K562 (cell line): ENCODE results near the gene MAP4K1. TPM values are rescaled to one million over a fixed set of nuclear protein-coding genes. Genes with fewer than 3 reads are reported as not detected.

Experiments used
- ATAC-seq: fragments of 200-7000 bp; cut with Tn5 transposase; 3 replicates; pipeline ENCODE4 v1.9.1; 2020; ENCODE audit warnings: moderate library complexity
- BruUV-seq: library from RNA; stranded (reverse); fragments of 400-500 nt; replicated peaks from 2 replicates; lab custom pipeline; 2021; lab: Mats Ljungman, UMichigan
- CTCF ChIA-PET: fragments of 300-600 bp; formaldehyde crosslinking; extraction: SDS; loops from one replicate; lab custom pipeline; 2021; ENCODE audit warnings: low intra/inter-chr PET ratio; lab: Yijun Ruan, JAX
- POLR2A ChIA-PET: fragments of 300-600, 350-650 bp; sonication (Branson Sonifier 250); formaldehyde crosslinking; extraction: SDS; loops from one replicate; lab custom pipeline; 2021; ENCODE audit warnings: antibody characterized with exemption, inconsistent platforms; lab: Yijun Ruan, JAX
- DNase-seq, 4 experiments: peaks; one replicate each; pipeline versions ENCODE4 v3.0.0 to v3.0.0-alpha.2; 2011 to 2018; ENCODE audit warnings: low spot score in 3 of 4, mixed read lengths in 3 of 4; ENCODE audit errors: extremely low read depth in 1 of 4
- FAIRE-seq: peaks from 2 replicates; lab custom pipeline; 2011; peaks lifted over from hg19 to GRCh38; lab: Jason Lieb, UNC
- H2AFZ ChIP-seq: 2 replicates; pipeline ENCODE4 v1.6.0; 2011; ENCODE audit warnings: low read depth, low read length, control low read depth, inconsistent platforms
- H3K27ac ChIP-seq: fragments of 200-600 bp; 3 replicates; pipeline ENCODE4 v1.8.0; 2011; ENCODE audit warnings: low read depth, mild to moderate bottlenecking, control low read depth, inconsistent platforms, low read length, moderate library complexity, mixed read lengths; ENCODE audit errors: extremely low read depth
- H3K27me3 ChIP-seq, 2 experiments: fragments of 300-600 bp in 1 of 2; 2 replicates in 1 of 2; 3 replicates in 1 of 2; pipeline versions ENCODE4 v1.6.0 to v1.8.0; 2011; ENCODE audit warnings: inconsistent platforms in 2 of 2, low read length in 2 of 2, mild to moderate bottlenecking in 1 of 2, mixed read lengths in 1 of 2, moderate library complexity in 1 of 2; ENCODE audit not compliant: control insufficient read depth in 2 of 2, insufficient read depth in 2 of 2
- H3K36me3 ChIP-seq: fragments of 300-600 bp; 3 replicates; pipeline ENCODE4 v1.8.0; 2011; ENCODE audit warnings: mild to moderate bottlenecking, low read length, inconsistent platforms; ENCODE audit not compliant: control insufficient read depth, insufficient read depth
- H3K4me1 ChIP-seq, 2 experiments: fragments of 200-600 bp in 1 of 2; replicated peaks in 1 of 2; 2 replicates in 1 of 2; 3 replicates in 1 of 2; pipeline versions ENCODE4 v1.5.1 to v1.8.0; 2011; ENCODE audit warnings: inconsistent platforms in 2 of 2, low read length in 2 of 2, mild to moderate bottlenecking in 1 of 2, mixed read lengths in 1 of 2, moderate library complexity in 1 of 2; ENCODE audit not compliant: control insufficient read depth in 2 of 2, insufficient read depth in 2 of 2
- H3K4me2 ChIP-seq: 2 replicates; pipeline ENCODE4 v1.6.1; 2011; ENCODE audit warnings: low read length, control low read depth, inconsistent platforms, mixed read lengths; ENCODE audit not compliant: insufficient read depth
- H3K4me3 ChIP-seq: fragments of 200-600 bp; sonication (generic), shearing (Covaris generic); 2 replicates; pipeline ENCODE4 v1.5.1; 2016; ENCODE audit warnings: control low read depth, inconsistent platforms
- H3K79me2 ChIP-seq: fragments of 200-600 bp; 3 replicates; pipeline ENCODE4 v1.8.0; 2011; ENCODE audit warnings: low read length, inconsistent platforms; ENCODE audit not compliant: control insufficient read depth, insufficient read depth
- H3K9ac ChIP-seq, 2 experiments: 2 replicates each; pipeline versions ENCODE4 v1.6.0 to v1.6.1; 2011; ENCODE audit warnings: low read depth in 2 of 2, low read length in 2 of 2, control low read depth in 1 of 2, inconsistent platforms in 1 of 2, mild to moderate bottlenecking in 1 of 2, mixed read lengths in 1 of 2; ENCODE audit not compliant: insufficient read depth in 1 of 2
- H3K9me1 ChIP-seq: one replicate; pipeline ENCODE4 v1.6.0; 2011; ENCODE audit warnings: inconsistent platforms, mild to moderate bottlenecking, low read length, moderate library complexity; ENCODE audit not compliant: control insufficient read depth, insufficient read depth
- H3K9me3 ChIP-seq: replicated peaks from 2 replicates; pipeline ENCODE4 v1.5.1; 2011; ENCODE audit warnings: low read depth, low read length, inconsistent platforms; ENCODE audit not compliant: control insufficient read depth, insufficient read depth
- H4K20me1 ChIP-seq: replicated peaks from 2 replicates; pipeline ENCODE4 v1.6.1; 2011; ENCODE audit warnings: low read length, inconsistent platforms, mixed read lengths; ENCODE audit not compliant: control insufficient read depth, insufficient read depth
- ADNP ChIP-seq: fragments of 200-800 bp; sonication (Bioruptor generic); IDR thresholded peaks from 2 replicates; pipeline ENCODE4 v1.6.1; 2016; ENCODE audit warnings: missing genetic modification characterization, missing compliant biosample characterization
- CHD2 ChIP-seq: IDR thresholded peaks from 2 replicates; pipeline ENCODE4 v1.6.1; 2011; ENCODE audit warnings: low read depth, low read length
- FOSL1 ChIP-seq: fragments of 200-800 bp; sonication (Bioruptor generic); conservative IDR thresholded peaks from 2 replicates; pipeline ENCODE4 v1.6.1; 2016; ENCODE audit warnings: missing genetic modification characterization, missing compliant biosample characterization
- FOXA1 ChIP-seq: fragments of 450-650 bp; IDR thresholded peaks from 2 replicates; pipeline ENCODE4 v1.6.1; 2016; ENCODE audit warnings: mild to moderate bottlenecking, borderline replicate concordance
- NR2C2 ChIP-seq, 2 experiments: fragments of 200-800 bp in 1 of 2; sonication (Bioruptor generic) in 1 of 2; sonication (generic) in 1 of 2; formaldehyde crosslinking in 1 of 2; IDR thresholded peaks; 2 replicates each; pipeline versions ENCODE4 v1.6.1 to v1.8.0; 2016 to 2022; ENCODE audit warnings: mild to moderate bottlenecking in 1 of 2, missing compliant biosample characterization in 1 of 2, missing genetic modification characterization in 1 of 2, missing genetic modification reagents in 1 of 2
- POLR2B ChIP-seq: fragments of 450-650 bp; IDR thresholded peaks from 2 replicates; pipeline ENCODE4 v1.6.1; 2018; ENCODE audit warnings: low read depth; ENCODE audit not compliant: partially characterized antibody
- SETDB1 ChIP-seq: IDR thresholded peaks from one replicate; pipeline ENCODE4 v1.6.1; 2012; ENCODE audit warnings: low read length, control low read depth, inconsistent platforms
- SOX6 ChIP-seq: fragments of 450-650 bp; IDR thresholded peaks from 2 replicates; pipeline ENCODE4 v1.6.1; 2014; ENCODE audit warnings: mild to moderate bottlenecking
- THAP7 ChIP-seq: fragments of 250-450 bp; sonication (Bioruptor Pico); IDR thresholded peaks from 2 replicates; pipeline ENCODE4 v1.5.0; 2021
- YBX1 ChIP-seq: fragments of 450-650 bp; IDR thresholded peaks from 2 replicates; pipeline ENCODE4 v1.7.1; 2016; ENCODE audit warnings: mild to moderate bottlenecking
- ZBTB33 ChIP-seq: sonication (generic); formaldehyde crosslinking; IDR thresholded peaks from 2 replicates; pipeline ENCODE4 v1.8.1; 2023; ENCODE audit warnings: mild to moderate bottlenecking, missing genetic modification reagents
- ZBTB43 ChIP-seq: sonication (generic); formaldehyde crosslinking; IDR thresholded peaks from 2 replicates; pipeline ENCODE4 v1.8.0; 2023; ENCODE audit warnings: mild to moderate bottlenecking, missing genetic modification reagents
- ZNF175 ChIP-seq: fragments of 200-800 bp; sonication (Bioruptor generic); IDR thresholded peaks from 2 replicates; pipeline ENCODE4 v1.6.1; 2016; ENCODE audit warnings: low read depth, mild to moderate bottlenecking, missing genetic modification characterization, missing compliant biosample characterization
- ZNF717 ChIP-seq: fragments of 250-450 bp; sonication (Bioruptor Pico); IDR thresholded peaks from 2 replicates; pipeline ENCODE4 v1.5.0; 2021
- WGBS: fragments of 100-300 bp; shearing (Covaris generic); methylation state at CpG from one replicate; pipeline ENCODE4 v1.1.6; 2016; ENCODE audit warnings: low coverage, mixed read lengths; ENCODE audit not compliant: insufficient coverage; ENCODE audit errors: missing lambda C conversion rate; 5-methylcytosine and 5-hydroxymethylcytosine counted together
- in situ Hi-C: fragments of 300-500 bp; cut with MboI; formaldehyde crosslinking; loops from 4 replicates; pipeline ENCODE4 v1.15.0; 2018; ENCODE audit warnings: inconsistent platforms, mixed read lengths
- intact Hi-C: fragments of 100-400 bp; cut with micrococcal nuclease; formaldehyde crosslinking; loops from 2 replicates; pipeline ENCODE4 v1.14.2; 2022
- polyA plus RNA-seq, 8 experiments: library from polyadenylated mRNA; depleted of rRNA in 4 of 8; stranded (reverse) in 5 of 8; unstranded in 3 of 8; fragments of >200 nt; fragmentation: Nextera tagmentation in 2 of 8; fragmentation: Illumina TruSeq in 1 of 8; extraction: Ambion mirVana in 2 of 8; extraction: Trizol in 1 of 8; gene quantifications; 2 replicates each; pipeline versions ENCODE4 v1.2.1 to v1.2.3, GENCODE V29; 2011 to 2014; ENCODE audit warnings: inconsistent platforms in 1 of 8, missing spikeins in 1 of 8
- total RNA-seq, 7 experiments: library from RNA; depleted of rRNA in 6 of 7; stranded (reverse); fragments of >200 nt in 6 of 7; fragmentation: Illumina TruSeq in 2 of 7; extraction: Trizol in 2 of 7; gene quantifications; 2 replicates each; pipeline versions ENCODE4 v1.2.1 to v1.2.3, GENCODE V29; 2011 to 2021; ENCODE audit warnings: low replicate concordance in 1 of 7

MAP4K1 gene
- total and polyA plus RNA-seq, 9 of the 15 experiments (the other 6 are each of a cell fraction or from before 2014, with no cell fraction given): 0.14 to 3.2 (median 0.73) TPM; not detected in 1

- DNase-seq (peak; percentile 98 to 99 (median 98)), FAIRE-seq (peak; percentile 99), ATAC-seq (peak; percentile 92)
- intact Hi-C loops: loop anchor here (2.0 to 5.0 kb wide), 2 partner anchors 61 to 74 kb away; no protein-coding TSS in a partner anchor
- Histone ChIP-seq H4K20me1 (0 out of 2 replicates have a peak, but pooled peaks cover 4% of the 10 kb centered on the region), H3K4me2 (peak within 1 kb of the TSS; percentile 99), H3K36me3 (peaks cover 39% of the 10 kb centered on the region), H3K9me1 (no peaks in the 10 kb centered on the region), H3K9me3 (no peaks in the 10 kb centered on the region), H3K4me1 (peaks cover 13 to 29% of the 10 kb centered on the region in 2 experiments; a peak in 4 of 5 replicates), H3K4me3 (peak within 1 kb of the TSS; percentile 93), H2AFZ (peak within 1 kb of the TSS; percentile 93), H3K9ac (peak within 1 kb of the TSS; percentile 98 to 99), H3K79me2 (peaks cover 34% of the 10 kb centered on the region), H3K27me3 (no peaks in the 10 kb centered on the region), H3K27ac (peak within 1 kb of the TSS; percentile 94)
- in situ Hi-C loops: loop anchor here (10.0 kb wide), 1 partner anchor 384 kb away; no protein-coding TSS in a partner anchor
- ChIA-PET POLR2A (interaction anchor here (0.6 to 1.6 kb wide), 11 partner anchors 9 to 477 kb away, joined by 3 to 13 read pairs (median 4); partner anchors contain the start of gene ACTN4), CTCF (no interaction called here)
- BruUV-seq: no TSS peak
- WGBS: 5% methylated on average over 61 of the region's 64 CpGs
- TF ChIP-seq NR2C2 (CRISPR knock-in tag; IDR thresholded peaks at IDR 0.05) (0 out of 2 replicates have a peak, but pooled peaks have one; percentile 65), NR2C2 (tag; IDR thresholded peaks at IDR 0.05) (0 out of 2 replicates have a peak, but pooled peaks have one; percentile 18), SETDB1 (no peak), ZNF717 (CRISPR knock-in tag) (no peak), YBX1 (no peak), ADNP (no peak), POLR2B (peak; percentile 80), CHD2 (no peak), ZBTB43 (CRISPR knock-in tag) (no peak), FOXA1 (no peak), THAP7 (CRISPR knock-in tag) (no peak), ZNF175 (CRISPR knock-in tag) (no peak), SOX6 (no peak; the same call in 1 of the 2 replicates), ZBTB33 (CRISPR knock-in tag) (peak; percentile 56; the same call in 1 of the 2 replicates), FOSL1 (0 out of 2 replicates have a peak, but pooled peaks have one; percentile 6)
Observed at GRCh38 chr19:38618590-38619360, 1.0 kb upstream of the MAP4K1 start, which contains the start of gene EIF3K. Gene EIF3K (plus strand): TSS chr19:38619188. CDS start chr19:38619269, 81 bp downstream.
